ENCODE measurements around the gene CFAP52. TPM values are rescaled to one million over a fixed set of nuclear protein-coding genes. Genes with fewer than 3 reads are reported as not detected.

CFAP52 gene
- 1 to 10 TPM in 1 of 4 donors, under 1 TPM in 1, not detected in 2; 0.40 to 4.2 TPM for total RNA-seq

- Histone ChIP-seq H3K9me3 (no peaks in the 10 kb centered on the region), H3K27me3 (no peaks in the 10 kb centered on the region), H3K4me1 (peaks cover 0 to 30% (median 12%) of the 10 kb centered on the region in 3 donors), H3K4me3 (peak within 1 kb of the TSS; percentile 57 to 78), H3K27ac (peak within 1 kb of the TSS in 3 of 4 donors; percentile 72 to 79 (median 75)), H3K36me3 (no peaks in the 10 kb centered on the region)
- TF ChIP-seq POLR2A (IDR thresholded peaks at IDR 0.05) (no peak), CTCF (IDR thresholded peaks at IDR 0.05) (peak; percentile 32 to 69 (median 46)), POLR2AphosphoS5 (IDR thresholded peaks at IDR 0.05) (no peak), EP300 (IDR thresholded peaks at IDR 0.05) (no peak)
- WGBS, 2 donors (ENCODE audit: low coverage in 1 of 2), result 5 to 12% methylated on average over 16 to 19 of the region's 38 CpGs
- ATAC-seq, result peak; percentile 81
These were observed at the start of gene CFAP52 for GRCh38 chr17:9576521-9577372. Gene CFAP52, plus strand, starts transcription at chr17:9576642. Its CDS starts 54 bp downstream, at chr17:9576696.

GRCh38 chr17:9527788-9528187 is 48.7 kb upstream of the CFAP52 start:
- no peaks in the 10 kb centered on the region for H3K27me3 ChIP-seq
- no peaks in the 10 kb centered on the region for H3K36me3 ChIP-seq
- H3K4me1 ChIP-seq, result no peaks in the 10 kb centered on the region
- WGBS, 2 donors (ENCODE audit: low coverage in 1 of 2), result 53 to 54% methylated on average over 3 of the region's 3 CpGs
- no peak overlapping the region for H3K27ac ChIP-seq
- H3K4me3 ChIP-seq, result no peak overlapping the region
- no peak for TF ChIP-seq EP300 (IDR thresholded peaks at IDR 0.05)
- no peak for TF ChIP-seq CTCF (IDR thresholded peaks at IDR 0.05)
- TF ChIP-seq POLR2AphosphoS5 (IDR thresholded peaks at IDR 0.05), result no peak
- no peak for TF ChIP-seq POLR2A (IDR thresholded peaks at IDR 0.05)
- ATAC-seq, result no peak
- H3K9me3 ChIP-seq, result no peaks in the 10 kb centered on the region

GRCh38 chr17:9529033-9529700 is 47.3 kb upstream of the CFAP52 start:
- Histone ChIP-seq H3K4me3 (no peak overlapping the region), H3K27ac (no peak overlapping the region), H3K36me3 (no peaks in the 10 kb centered on the region), H3K9me3 (no peaks in the 10 kb centered on the region), H3K27me3 (no peaks in the 10 kb centered on the region), H3K4me1 (no peaks in the 10 kb centered on the region)
- WGBS, 2 donors (ENCODE audit: low coverage in 1 of 2), result 66 to 79% methylated on average over 4 of the region's 5 CpGs
- TF ChIP-seq POLR2AphosphoS5 (IDR thresholded peaks at IDR 0.05) (no peak), CTCF (IDR thresholded peaks at IDR 0.05) (peak in 3 of 4 experiments; percentile 44 to 53 (median 49)), EP300 (IDR thresholded peaks at IDR 0.05) (no peak)
- ATAC-seq, result no peak

GRCh38 chr17:9531034-9531433 is 45.4 kb upstream of the CFAP52 start:
- H3K27ac ChIP-seq, result no peak overlapping the region
- no peaks in the 10 kb centered on the region for H3K27me3 ChIP-seq
- WGBS, 2 donors (ENCODE audit: low coverage in 1 of 2), result 31 to 72% methylated on average over 2 of the region's 2 CpGs
- no peak overlapping the region for H3K4me3 ChIP-seq
- no peaks in the 10 kb centered on the region for H3K4me1 ChIP-seq
- no peaks in the 10 kb centered on the region for H3K36me3 ChIP-seq
- no peak for ATAC-seq
- no peak for TF ChIP-seq POLR2AphosphoS5 (IDR thresholded peaks at IDR 0.05)
- no peak for TF ChIP-seq EP300 (IDR thresholded peaks at IDR 0.05)
- no peak for TF ChIP-seq CTCF (IDR thresholded peaks at IDR 0.05)
- no peak for TF ChIP-seq POLR2A (IDR thresholded peaks at IDR 0.05)
- H3K9me3 ChIP-seq, result no peaks in the 10 kb centered on the region
